ENCODE measurements around the gene TMEM63B. TPM values are rescaled to one million over a fixed set of nuclear protein-coding genes. Genes with fewer than 3 reads are reported as not detected.

Gene TMEM63B
- total and polyA plus RNA-seq, 2 donors (not counting 1 experiment from before 2014, with no cell fraction given): 15.4 to 19.1 TPM

GRCh38 chr6:44156494-44157151 lies 29.3 kb downstream of the TMEM63B start:
- Mint-ChIP-seq H3K27me3 (no peaks in the 10 kb centered on the region), H3K4me3 (no peak overlapping the region), H3K9me3 (ENCODE audit: insufficient read depth) (no peaks in the 10 kb centered on the region), H3K4me1 (no peaks in the 10 kb centered on the region), H3K27ac (no peak overlapping the region)
- Histone ChIP-seq H3K4me1 (ENCODE audit: control insufficient read depth in 2 of 2, insufficient read depth in 2 of 2, low read length in 2 of 2) (peaks cover 0 to 5% of the 10 kb centered on the region in 2 donors), H4K20me1 (ENCODE audit: control insufficient read depth, insufficient read depth, low read length, poor library complexity, severe bottlenecking) (no peaks in the 10 kb centered on the region), H3K79me2 (ENCODE audit: control insufficient read depth, insufficient read depth, low read length) (no peaks in the 10 kb centered on the region), H3K4me3 (ENCODE audit: control extremely low read depth in 1 of 5, extremely low read depth in 1 of 5, insufficient read depth in 1 of 5, low read depth in 2 of 5, low read length in 4 of 5) (no peak overlapping the region), H3K36me3 (replicated peaks in 1 of 2; ENCODE audit: control extremely low read depth in 1 of 2, control insufficient read depth in 1 of 2, extremely low read depth in 1 of 2, insufficient read depth in 2 of 2, low read length in 1 of 2) (no peaks in the 10 kb centered on the region), H3K9me3 (ENCODE audit: control extremely low read depth in 1 of 3, control insufficient read depth in 2 of 3, insufficient read depth in 1 of 3, low read length in 2 of 3) (no peaks in the 10 kb centered on the region), H3K4me2 (replicated peaks; ENCODE audit: low read depth, low read length, poor library complexity, severe bottlenecking) (no peak overlapping the region), H2AFZ (ENCODE audit: insufficient read depth, low read depth, low read length, poor library complexity, severe bottlenecking) (no peak overlapping the region), H3K27me3 (replicated peaks in 1 of 4; ENCODE audit: control extremely low read depth in 1 of 4, control insufficient read depth in 3 of 4, insufficient read depth in 4 of 4, low read length in 3 of 4) (no peaks in the 10 kb centered on the region), H3K27ac (ENCODE audit: low read length in 2 of 2) (no peak overlapping the region), H3K9ac (ENCODE audit: low read length) (no peak overlapping the region)
- WGBS (ENCODE audit: insufficient coverage): 93% methylated on average over 8 of the region's 9 CpGs
- ChIA-PET POLR2A (no interaction called here), CTCF (interaction anchor here (0.5 to 1.8 kb wide), 3 partner anchors 61 to 435 kb away, joined by 3 to 4 read pairs (median 3); no protein-coding TSS in a partner anchor)
- intact Hi-C loops (cut with micrococcal nuclease): no loop called here
- DNase-seq: no peak
- no peak for ATAC-seq (ENCODE audit: low read depth)
- TF ChIP-seq EZH2 (IDR thresholded peaks at IDR 0.05; ENCODE audit: borderline replicate concordance, insufficient read depth, low read depth, low read length, poor library complexity, severe bottlenecking) (no peak), CTCF (IDR thresholded peaks at IDR 0.05) (no peak)

GRCh38 chr6:44157152-44157521 lies 29.8 kb downstream of the TMEM63B start:
- Histone ChIP-seq H3K4me3 (ENCODE audit: control extremely low read depth in 1 of 5, extremely low read depth in 1 of 5, insufficient read depth in 1 of 5, low read depth in 2 of 5, low read length in 4 of 5) (no peak overlapping the region), H4K20me1 (ENCODE audit: control insufficient read depth, insufficient read depth, low read length, poor library complexity, severe bottlenecking) (no peaks in the 10 kb centered on the region), H3K79me2 (ENCODE audit: control insufficient read depth, insufficient read depth, low read length) (no peaks in the 10 kb centered on the region), H3K9ac (ENCODE audit: low read length) (no peak overlapping the region), H3K36me3 (replicated peaks in 1 of 2; ENCODE audit: control extremely low read depth in 1 of 2, control insufficient read depth in 1 of 2, extremely low read depth in 1 of 2, insufficient read depth in 2 of 2, low read length in 1 of 2) (no peaks in the 10 kb centered on the region), H3K27me3 (replicated peaks in 1 of 4; ENCODE audit: control extremely low read depth in 1 of 4, control insufficient read depth in 3 of 4, insufficient read depth in 4 of 4, low read length in 3 of 4) (no peaks in the 10 kb centered on the region), H3K9me3 (ENCODE audit: control extremely low read depth in 1 of 3, control insufficient read depth in 2 of 3, insufficient read depth in 1 of 3, low read length in 2 of 3) (no peaks in the 10 kb centered on the region), H3K4me1 (ENCODE audit: control insufficient read depth in 2 of 2, insufficient read depth in 2 of 2, low read length in 2 of 2) (no peaks in the 10 kb centered on the region), H3K27ac (ENCODE audit: low read length in 2 of 2) (no peak overlapping the region), H3K4me2 (replicated peaks; ENCODE audit: low read depth, low read length, poor library complexity, severe bottlenecking) (no peak overlapping the region), H2AFZ (ENCODE audit: insufficient read depth, low read depth, low read length, poor library complexity, severe bottlenecking) (no peak overlapping the region)
- H3K4me3 Mint-ChIP-seq: no peak overlapping the region
- TF ChIP-seq CTCF (IDR thresholded peaks at IDR 0.05): no peak
- no peak for TF ChIP-seq EZH2 (IDR thresholded peaks at IDR 0.05; ENCODE audit: borderline replicate concordance, insufficient read depth, low read depth, low read length, poor library complexity, severe bottlenecking)
- no peaks in the 10 kb centered on the region for H3K4me1 Mint-ChIP-seq
- H3K27ac Mint-ChIP-seq: no peak overlapping the region
- no peaks in the 10 kb centered on the region for H3K9me3 Mint-ChIP-seq (ENCODE audit: insufficient read depth)
- WGBS (ENCODE audit: insufficient coverage): 82% methylated on average over 9 of the region's 11 CpGs
- no peaks in the 10 kb centered on the region for H3K27me3 Mint-ChIP-seq
- POLR2A ChIA-PET: no interaction called here
- CTCF ChIA-PET: interaction anchor here (0.8 to 1.8 kb wide), 2 partner anchors 62 to 181 kb away, joined by 3 to 4 read pairs; no protein-coding TSS in a partner anchor
- intact Hi-C loops (cut with micrococcal nuclease): no loop called here
- no peak for DNase-seq
- ATAC-seq (ENCODE audit: low read depth): no peak
